Measurements from ENCODE around the gene AP1S1.
A peak's percentile ranks its signal among the peaks of the same experiment; 100 is the strongest.

Gene AP1S1

DNA sequence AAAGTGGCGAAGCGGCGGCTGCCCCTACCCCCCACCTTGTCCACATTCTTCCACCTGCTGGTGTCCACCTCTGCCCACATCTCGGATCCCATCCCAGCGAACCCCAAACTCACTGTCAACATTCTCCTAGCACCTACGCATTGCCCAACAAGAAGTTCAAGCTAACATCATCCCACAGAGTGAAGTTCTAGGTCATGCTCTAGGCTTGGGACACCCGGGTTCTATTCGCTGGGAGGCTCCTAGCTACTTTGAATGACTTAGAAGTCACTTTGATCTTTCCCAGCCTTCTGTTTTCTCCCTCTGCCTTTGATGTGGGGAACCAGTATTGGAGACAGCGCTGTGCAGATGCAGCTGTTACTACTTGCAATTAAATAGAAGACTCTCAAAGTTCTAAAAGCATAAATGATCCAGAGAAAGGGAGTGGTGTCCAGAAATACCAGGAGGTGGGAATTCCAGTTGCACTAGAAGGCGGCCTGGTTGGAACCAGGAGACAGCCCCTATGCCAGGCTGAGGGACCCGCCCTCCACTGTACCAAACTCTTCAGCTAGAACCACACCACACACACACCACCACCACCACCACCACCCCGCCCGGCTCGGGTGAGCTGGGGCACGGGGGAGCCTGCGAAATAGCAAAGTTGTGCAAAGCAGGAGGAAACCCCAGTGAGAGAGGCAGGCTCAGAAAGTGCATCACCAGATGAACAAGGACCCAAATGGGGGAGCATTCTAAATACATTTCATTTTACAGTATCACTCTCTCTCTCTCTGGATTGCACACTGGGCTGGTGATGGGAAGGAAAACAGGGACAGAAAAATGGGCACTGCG lies 16.6 kb downstream of the AP1S1 start:
- no peak overlapping the region for H3K4me3 ChIP-seq (replicated peaks in 1 of 2; ENCODE audit: low read depth in 2 of 2, low read length in 2 of 2)
- DNase-seq (ENCODE audit: low read depth in 2 of 2): no peak
- TF ChIP-seq, protein P1, sequence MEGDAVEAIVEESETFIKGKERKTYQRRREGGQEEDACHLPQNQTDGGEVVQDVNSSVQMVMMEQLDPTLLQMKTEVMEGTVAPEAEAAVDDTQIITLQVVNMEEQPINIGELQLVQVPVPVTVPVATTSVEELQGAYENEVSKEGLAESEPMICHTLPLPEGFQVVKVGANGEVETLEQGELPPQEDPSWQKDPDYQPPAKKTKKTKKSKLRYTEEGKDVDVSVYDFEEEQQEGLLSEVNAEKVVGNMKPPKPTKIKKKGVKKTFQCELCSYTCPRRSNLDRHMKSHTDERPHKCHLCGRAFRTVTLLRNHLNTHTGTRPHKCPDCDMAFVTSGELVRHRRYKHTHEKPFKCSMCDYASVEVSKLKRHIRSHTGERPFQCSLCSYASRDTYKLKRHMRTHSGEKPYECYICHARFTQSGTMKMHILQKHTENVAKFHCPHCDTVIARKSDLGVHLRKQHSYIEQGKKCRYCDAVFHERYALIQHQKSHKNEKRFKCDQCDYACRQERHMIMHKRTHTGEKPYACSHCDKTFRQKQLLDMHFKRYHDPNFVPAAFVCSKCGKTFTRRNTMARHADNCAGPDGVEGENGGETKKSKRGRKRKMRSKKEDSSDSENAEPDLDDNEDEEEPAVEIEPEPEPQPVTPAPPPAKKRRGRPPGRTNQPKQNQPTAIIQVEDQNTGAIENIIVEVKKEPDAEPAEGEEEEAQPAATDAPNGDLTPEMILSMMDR (IDR thresholded peaks at IDR 0.05; ENCODE audit: low read depth, low read length): no peak

DNA sequence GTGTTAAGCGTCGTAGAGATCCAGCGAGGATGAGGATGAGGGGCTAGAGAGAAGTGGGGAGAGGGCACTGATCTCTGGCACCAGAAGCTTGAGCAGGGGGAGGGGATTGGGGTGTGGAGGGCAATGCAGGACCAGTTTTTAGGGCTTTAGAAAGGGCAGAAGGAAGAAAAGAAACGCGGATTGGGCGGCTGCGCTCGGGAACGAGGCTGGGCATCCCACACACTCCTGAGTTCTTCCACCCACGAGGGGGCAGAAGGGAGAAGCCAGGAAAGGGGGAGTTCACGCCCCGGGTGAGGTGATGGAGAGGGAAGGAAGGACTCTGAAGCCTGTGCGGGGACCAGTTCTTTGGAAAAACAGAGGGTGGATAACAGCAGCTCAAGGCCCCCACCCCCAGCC lies 17.2 kb downstream of the AP1S1 start:
- TF ChIP-seq, protein P1 (IDR thresholded peaks at IDR 0.05; ENCODE audit: low read depth, low read length): peak; percentile 19
- no peak for DNase-seq (ENCODE audit: low read depth in 2 of 2)

GRCh38 chr7:101172005-101172853 lies 18.0 kb downstream of the AP1S1 start:
- H3K4me3 ChIP-seq (replicated peaks in 1 of 2; ENCODE audit: low read depth in 2 of 2, low read length in 2 of 2): no peak overlapping the region
- DNase-seq (ENCODE audit: low read depth in 2 of 2): no peak
- TF ChIP-seq, protein P1 (IDR thresholded peaks at IDR 0.05; ENCODE audit: low read depth, low read length): no peak

More for the DNA sequence above, 17.2 kb downstream of the AP1S1 start:
- no peak overlapping the region for H3K4me3 ChIP-seq (replicated peaks in 1 of 2; ENCODE audit: low read depth in 2 of 2, low read length in 2 of 2)

GRCh38 chr7:101172854-101173751 lies 18.8 kb downstream of the AP1S1 start:
- peak overlapping the region in 1 of 2 donors; percentile 10 for H3K4me3 ChIP-seq (replicated peaks in 1 of 2; ENCODE audit: low read depth in 2 of 2, low read length in 2 of 2)
- TF ChIP-seq, protein P1 (IDR thresholded peaks at IDR 0.05; ENCODE audit: low read depth, low read length): no peak
- DNase-seq (ENCODE audit: low read depth in 2 of 2): peak; percentile 72 to 78

GRCh38 chr7:101173752-101174244 lies 19.5 kb downstream of the AP1S1 start:
- peak overlapping the region in 1 of 2 donors; percentile 4 for H3K4me3 ChIP-seq (replicated peaks in 1 of 2; ENCODE audit: low read depth in 2 of 2, low read length in 2 of 2)
- TF ChIP-seq, protein P1 (IDR thresholded peaks at IDR 0.05; ENCODE audit: low read depth, low read length): no peak
- peak; percentile 40 to 71 for DNase-seq (ENCODE audit: low read depth in 2 of 2)

DNA sequence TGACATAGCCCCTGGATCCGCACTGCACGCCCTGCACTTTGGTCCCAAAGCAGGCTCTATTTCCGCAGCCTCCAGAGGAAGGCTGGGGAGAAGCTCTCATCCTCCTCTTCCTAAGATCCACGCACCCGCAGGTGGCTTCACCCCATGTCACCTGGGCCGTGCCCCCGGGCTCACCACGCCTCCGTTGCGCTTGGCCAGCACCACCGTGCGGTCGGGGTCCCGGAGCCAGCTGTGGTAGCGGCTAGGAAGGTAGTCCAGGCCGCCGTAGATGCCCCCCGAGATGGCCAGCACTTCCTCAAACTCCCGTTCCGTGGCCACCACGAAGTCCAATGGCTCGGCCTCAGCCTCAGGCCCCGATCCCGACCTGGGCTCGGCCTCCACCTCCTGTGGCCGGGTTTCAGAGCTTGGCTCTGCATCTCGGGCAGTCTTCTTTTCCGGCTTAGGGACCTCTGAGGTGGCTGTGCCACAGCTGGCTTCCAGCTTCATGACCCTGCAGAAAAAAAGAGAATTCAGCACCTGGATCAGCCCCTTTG lies 20.1 kb downstream of the AP1S1 start:
- H3K4me3 ChIP-seq (replicated peaks in 1 of 2; ENCODE audit: low read depth in 2 of 2, low read length in 2 of 2): no peak overlapping the region
- DNase-seq (ENCODE audit: low read depth in 2 of 2): no peak
- TF ChIP-seq, protein P1 (IDR thresholded peaks at IDR 0.05; ENCODE audit: low read depth, low read length): no peak
